Peyer's patch (tissue), 4 donors: ENCODE data around the gene WWOX.

Experiments
- POLR2A ChIP-seq, 2 donors: fragments of 450-650 bp; IDR thresholded peaks; one replicate each; pipeline ENCODE4 v1.5.1; 2017; ENCODE audit warnings: antibody characterized with exemption in 2 of 2, mild to moderate bottlenecking in 2 of 2, moderate library complexity in 2 of 2
- TF ChIP-seq, protein P1 (sequence below), 6 experiments: fragments of 450-650 bp in 4 of 6; fragments of 200-600 bp in 2 of 6; sonication (generic) in 1 of 6; IDR thresholded peaks; one replicate each; pipeline ENCODE4 v1.5.1; 2017 to 2019; ENCODE audit warnings: antibody characterized with exemption in 6 of 6, mild to moderate bottlenecking in 3 of 6, moderate library complexity in 1 of 6

DNA sequence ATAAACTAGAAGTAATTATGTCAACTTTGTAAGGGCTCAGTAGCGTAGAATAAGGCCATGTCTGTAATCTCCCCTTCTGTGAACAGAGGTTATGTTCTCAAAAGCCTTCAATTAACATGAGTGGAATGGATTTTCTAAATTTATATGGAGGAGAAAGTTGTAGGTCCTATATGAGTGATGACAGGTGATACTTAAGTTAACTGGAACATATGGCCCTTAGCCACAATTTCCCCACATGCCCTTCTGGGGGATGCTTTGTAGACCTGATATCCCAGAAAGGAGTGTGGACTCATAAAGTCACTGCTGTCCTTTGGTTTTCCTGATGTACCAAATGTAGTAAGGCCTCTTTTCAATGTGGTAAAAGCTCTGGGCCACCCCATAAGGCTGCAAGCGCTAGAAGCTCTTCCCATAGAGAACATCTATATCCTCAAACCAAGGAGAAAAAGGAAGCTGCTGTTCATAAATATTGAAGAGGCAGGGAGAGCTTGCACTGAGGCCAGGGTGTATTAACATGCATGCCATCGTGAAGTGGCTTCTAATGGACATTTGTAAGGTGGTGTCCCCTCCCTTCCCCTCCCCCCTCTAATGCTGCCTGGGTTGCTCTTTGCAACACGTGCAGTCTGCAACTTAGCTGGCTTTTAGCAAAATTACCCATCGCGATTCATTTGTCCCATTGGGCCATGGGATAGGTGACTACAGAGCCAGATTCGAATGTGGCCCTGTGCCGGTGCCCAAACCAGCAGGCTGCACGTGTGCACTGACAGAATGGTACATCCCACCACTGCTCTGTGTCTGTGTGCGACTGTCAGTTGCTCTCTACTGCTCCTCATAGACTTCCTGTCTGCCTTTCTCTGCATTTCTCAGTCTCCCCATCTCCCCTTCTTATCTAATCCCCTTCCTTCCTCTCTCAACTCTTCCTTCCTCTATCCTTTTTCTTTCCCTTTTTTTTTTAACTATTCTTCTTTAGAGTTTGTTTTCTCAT is 269.0 kb downstream of the WWOX start:
- TF ChIP-seq, protein P1, sequence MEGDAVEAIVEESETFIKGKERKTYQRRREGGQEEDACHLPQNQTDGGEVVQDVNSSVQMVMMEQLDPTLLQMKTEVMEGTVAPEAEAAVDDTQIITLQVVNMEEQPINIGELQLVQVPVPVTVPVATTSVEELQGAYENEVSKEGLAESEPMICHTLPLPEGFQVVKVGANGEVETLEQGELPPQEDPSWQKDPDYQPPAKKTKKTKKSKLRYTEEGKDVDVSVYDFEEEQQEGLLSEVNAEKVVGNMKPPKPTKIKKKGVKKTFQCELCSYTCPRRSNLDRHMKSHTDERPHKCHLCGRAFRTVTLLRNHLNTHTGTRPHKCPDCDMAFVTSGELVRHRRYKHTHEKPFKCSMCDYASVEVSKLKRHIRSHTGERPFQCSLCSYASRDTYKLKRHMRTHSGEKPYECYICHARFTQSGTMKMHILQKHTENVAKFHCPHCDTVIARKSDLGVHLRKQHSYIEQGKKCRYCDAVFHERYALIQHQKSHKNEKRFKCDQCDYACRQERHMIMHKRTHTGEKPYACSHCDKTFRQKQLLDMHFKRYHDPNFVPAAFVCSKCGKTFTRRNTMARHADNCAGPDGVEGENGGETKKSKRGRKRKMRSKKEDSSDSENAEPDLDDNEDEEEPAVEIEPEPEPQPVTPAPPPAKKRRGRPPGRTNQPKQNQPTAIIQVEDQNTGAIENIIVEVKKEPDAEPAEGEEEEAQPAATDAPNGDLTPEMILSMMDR (IDR thresholded peaks at IDR 0.05) = no peak
- TF ChIP-seq POLR2A (IDR thresholded peaks at IDR 0.05) = no peak
